Fibroblast of gingiva (primary cell): ENCODE measurements around the gene FKBP7.
"Not testable (repeated sequence)": the region's sequence is repeated elsewhere in the genome, so short reads cannot be mapped to it uniquely, and the experiment has no call there.

ENCODE experiments used
- DNase-seq: peaks from one replicate; pipeline ENCODE4 v3.0.0-alpha.2; 2011; ENCODE audit warnings: low read depth

FKBP7 gene

GRCh38 chr2:178485356-178485755 lies 7.0 kb upstream of the FKBP7 start:
- peak; percentile 86 for DNase-seq

- DNase-seq, result peak; percentile 25
Observed at GRCh38 chr2:178484245-178485041, 6.0 kb upstream of the FKBP7 start.

DNA sequence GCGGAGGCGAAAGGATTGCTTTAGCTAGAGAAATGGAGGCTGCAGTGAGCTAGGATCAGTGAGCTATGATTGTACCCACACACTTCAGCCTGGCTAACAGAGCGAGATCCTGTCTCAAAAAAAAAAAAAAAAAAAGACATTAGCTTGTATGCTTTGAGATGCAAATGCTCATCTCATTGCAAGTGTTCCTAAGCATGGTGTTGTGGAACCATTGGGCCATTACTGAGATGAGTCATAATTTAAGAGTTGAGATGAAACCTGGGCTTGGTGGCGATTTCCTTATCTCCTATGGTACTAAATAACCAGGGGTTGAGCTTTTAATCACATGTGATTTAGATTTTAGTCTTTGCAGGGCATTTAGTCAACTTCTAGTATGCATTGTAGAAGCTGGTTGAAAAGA lies 4.0 kb upstream of the FKBP7 start:
- no peak for DNase-seq

GRCh38 chr2:178480227-178481181 lies 2.1 kb upstream of the FKBP7 start, which contains the start of gene PLEKHA3:
PLEKHA3 (plus strand) TSS chr2:178480457; CDS start chr2:178480870, 413 bp downstream.
- peak; percentile 98 for DNase-seq

DNA sequence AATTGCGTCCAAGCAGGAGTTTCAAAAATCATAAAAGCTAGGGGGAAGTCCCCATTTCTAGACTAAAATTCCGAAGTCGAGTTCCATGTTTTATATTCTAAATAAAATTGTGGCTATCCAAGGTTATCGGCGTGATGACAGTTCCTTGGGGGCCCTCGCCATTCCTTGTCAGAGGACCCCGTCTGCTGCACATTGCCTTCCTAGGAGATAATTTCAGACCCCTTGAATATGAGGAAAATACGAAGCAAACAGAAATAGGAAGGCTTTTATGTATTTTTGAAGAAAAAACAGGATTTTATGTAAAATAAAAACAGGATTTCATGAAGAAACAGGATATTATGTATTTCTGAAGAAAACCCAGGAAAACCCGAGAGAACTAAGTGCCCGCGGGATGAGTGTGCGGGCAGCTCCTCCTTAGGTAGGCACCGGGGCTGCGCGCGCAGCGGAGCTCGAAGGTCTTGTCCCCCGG lies 1.4 kb upstream of the FKBP7 start:
- DNase-seq, result no peak

DNA sequence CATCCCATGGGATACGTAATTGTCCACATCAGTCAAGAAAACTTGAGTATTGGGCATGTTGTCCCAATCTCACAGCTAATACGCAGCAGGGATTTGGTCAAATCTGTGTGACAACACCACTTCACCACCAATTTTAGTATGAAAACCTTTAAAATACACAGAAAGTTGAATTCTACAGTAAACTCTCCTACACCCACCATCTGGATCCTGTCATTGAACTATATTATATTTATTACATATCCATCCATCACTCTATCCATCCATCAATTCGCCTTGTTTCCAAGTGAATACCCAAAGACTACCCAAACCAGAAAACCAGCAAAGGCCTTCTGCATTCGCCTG lies 846 bp upstream of the FKBP7 start:
- no peak for DNase-seq

DNA sequence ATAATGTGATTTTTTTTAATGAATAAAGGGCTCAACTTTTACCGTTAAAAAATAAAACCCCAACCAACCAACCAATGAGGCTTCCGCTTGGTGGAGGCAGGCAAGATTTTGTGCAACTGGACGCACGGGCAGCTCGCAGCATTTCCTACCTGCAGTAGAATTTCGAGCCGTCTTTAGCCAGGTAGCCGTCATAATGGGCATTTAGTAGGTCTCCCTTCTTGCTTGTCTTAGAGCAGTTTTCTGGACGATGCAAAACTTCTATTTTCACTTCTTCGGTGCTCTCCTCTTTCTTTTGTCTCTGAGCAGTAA lies 316 bp downstream of the FKBP7 start:
- peak; percentile 13 for DNase-seq

DNA sequence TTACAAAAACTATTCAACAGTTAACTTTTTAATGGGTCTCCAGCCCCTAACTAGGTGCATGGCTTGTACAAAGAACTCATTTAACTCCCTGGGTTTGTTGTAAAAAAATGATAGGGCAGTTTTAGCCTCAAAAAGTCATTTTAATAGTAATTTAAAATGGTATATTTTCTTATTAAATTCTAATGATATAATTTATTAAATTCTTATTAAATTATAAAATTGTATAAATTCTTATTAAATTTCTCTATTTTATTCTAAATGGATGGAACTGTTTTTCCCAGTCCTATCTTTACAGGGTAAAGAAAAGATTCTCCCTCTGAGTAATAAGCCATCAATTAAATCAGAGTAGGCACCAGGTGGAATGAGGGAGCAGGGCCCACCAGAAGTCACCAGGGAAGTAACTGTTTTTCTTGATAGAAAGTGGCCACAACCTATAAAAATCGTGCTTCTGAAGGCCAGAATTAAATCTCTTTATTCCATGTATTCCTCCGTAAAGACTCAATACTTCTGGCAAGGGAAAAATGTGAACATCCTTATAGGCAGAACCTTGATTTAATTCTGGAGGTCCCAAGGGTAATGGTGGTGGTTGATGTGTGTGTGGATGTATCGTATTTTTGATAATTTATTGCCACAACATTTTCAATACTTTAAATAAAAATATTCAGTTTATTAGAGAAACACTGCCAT lies 814 bp downstream of the FKBP7 start:
- no peak for DNase-seq

DNA sequence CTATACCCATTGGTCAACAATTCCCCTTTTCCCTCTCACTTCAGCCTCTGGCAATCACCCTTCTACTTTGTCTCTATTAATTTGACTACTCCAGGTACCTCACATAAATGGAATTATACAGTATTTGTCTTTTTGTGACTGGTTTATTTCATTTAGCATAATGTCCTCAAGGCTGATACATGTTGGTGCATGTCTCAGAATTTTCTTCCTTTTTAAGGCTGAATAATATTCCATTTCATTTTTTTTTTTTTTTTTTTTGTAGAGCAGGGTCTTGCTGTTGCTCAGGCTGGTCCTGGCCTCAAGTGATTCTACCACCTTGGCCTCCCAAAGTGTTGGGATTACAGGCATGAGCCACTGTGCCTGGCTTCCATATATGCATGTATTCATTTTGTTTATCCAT lies 1.9 kb downstream of the FKBP7 start:
- no peak for DNase-seq

DNA sequence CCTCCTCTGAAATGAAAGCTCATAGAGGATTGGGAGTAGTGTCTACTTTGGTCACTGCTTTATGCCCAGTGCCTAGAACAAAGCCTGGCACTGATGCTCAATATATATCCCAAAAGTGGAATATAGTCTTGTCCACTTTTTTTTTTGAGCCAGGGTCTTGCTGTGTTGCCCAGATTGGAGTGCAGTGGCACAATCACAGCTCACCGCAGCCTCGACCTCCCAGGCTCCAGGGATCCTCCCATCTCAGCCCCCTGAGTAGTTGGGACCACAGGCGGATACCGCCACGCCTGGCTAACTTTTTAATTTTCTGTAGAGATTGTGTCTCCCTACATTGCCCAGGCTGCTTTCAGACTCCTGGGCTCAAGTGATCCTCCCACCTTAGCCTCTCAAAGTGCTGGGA lies 3.8 kb downstream of the FKBP7 start:
- DNase-seq, result no peak

- DNase-seq, result peak; percentile 30
Observed at GRCh38 chr2:178473931-178474330, 4.5 kb downstream of the FKBP7 start.

DNA sequence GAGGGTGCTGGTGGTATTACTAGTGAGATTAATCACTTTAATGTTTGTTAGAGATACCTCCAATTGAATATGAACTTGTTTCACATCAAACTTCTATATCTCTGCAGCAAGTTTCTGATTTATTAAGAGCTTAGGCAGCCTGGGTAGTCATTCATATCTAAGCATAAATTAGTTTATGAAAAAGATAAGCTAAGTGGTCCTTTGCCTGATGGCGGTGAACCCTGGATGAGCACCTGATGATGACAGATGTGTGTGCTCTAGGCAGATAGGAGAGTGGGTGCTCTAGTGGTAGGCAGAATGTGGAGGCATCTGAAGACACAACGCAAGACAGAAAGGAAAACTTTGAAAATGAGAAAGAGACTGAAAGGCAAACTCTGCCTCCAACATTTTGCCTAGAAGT lies 5.0 kb downstream of the FKBP7 start:
- DNase-seq, result no peak

- not testable (repeated sequence) for DNase-seq
Observed at GRCh38 chr2:178471313-178471712, 7.1 kb downstream of the FKBP7 start.

- no peak for DNase-seq
Observed at GRCh38 chr2:178469219-178469849, 9.1 kb downstream of the FKBP7 start.

GRCh38 chr2:178457390-178457886 lies 21.0 kb downstream of the FKBP7 start:
- DNase-seq, result no peak

GRCh38 chr2:178455947-178456346 lies 22.5 kb downstream of the FKBP7 start:
- no peak for DNase-seq

- no peak for DNase-seq
Observed at GRCh38 chr2:178452870-178453269, 25.5 kb downstream of the FKBP7 start.

GRCh38 chr2:178452334-178452733 lies 26.1 kb downstream of the FKBP7 start:
- DNase-seq, result no peak

GRCh38 chr2:178450774-178451525 lies 27.4 kb downstream of the FKBP7 start, which contains the start of the genes PJVK and PRKRA:
PJVK (plus strand) TSS chr2:178451378; CDS start chr2:178453410, 2,032 bp downstream.
PRKRA (minus strand) TSS chr2:178451175; CDS start chr2:178451030, 145 bp downstream.
- peak; percentile 98 for DNase-seq

DNA sequence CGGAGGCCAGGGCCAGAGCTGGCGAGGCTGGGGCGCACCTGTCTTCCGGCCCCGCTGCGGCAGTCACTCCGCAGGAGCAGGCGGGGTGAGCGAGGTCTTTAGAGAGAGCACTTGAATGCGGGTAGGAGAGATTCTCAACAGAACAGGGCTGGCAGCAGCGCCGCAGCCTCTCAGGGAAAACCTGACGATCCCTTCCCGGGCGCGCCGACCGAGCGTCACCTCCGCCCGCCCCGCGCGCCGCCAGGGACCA lies 28.0 kb downstream of the FKBP7 start:
- DNase-seq, result no peak
